A172 (cell line): ENCODE measurements around the gene KLF12. TPM values are rescaled to one million over a fixed set of nuclear protein-coding genes. Genes with fewer than 3 reads are reported as not detected.

Experiments
- DNase-seq: peaks from one replicate; pipeline ENCODE4 v3.0.0-alpha.2; 2015; ENCODE audit warnings: low spot score
- total RNA-seq: library from RNA; depleted of rRNA; stranded (reverse); fragments of >200 nt; shearing (Covaris generic); gene quantifications from 2 replicates; pipeline ENCODE4 v1.2.3, GENCODE V29; 2014; rRNA removed

KLF12 gene
- total RNA-seq: 5.5 and 6.8 TPM in 2 replicates

- peak; percentile 89 for DNase-seq
Measured at GRCh38 chr13:74134221-74134776, at the start of gene KLF12. Gene KLF12, minus strand, starts transcription at chr13:74134404.

GRCh38 chr13:74182491-74182890, 48.3 kb upstream of the KLF12 start:
- DNase-seq: no peak

GRCh38 chr13:74174810-74175209, 40.6 kb upstream of the KLF12 start:
- DNase-seq: no peak

- DNase-seq: no peak
Measured at GRCh38 chr13:74173822-74174221, 39.6 kb upstream of the KLF12 start.

GRCh38 chr13:74171641-74172040, 37.4 kb upstream of the KLF12 start:
- DNase-seq: no peak

GRCh38 chr13:74169676-74170075, 35.5 kb upstream of the KLF12 start:
- no peak for DNase-seq

GRCh38 chr13:74168263-74168675, 34.1 kb upstream of the KLF12 start:
- no peak for DNase-seq

GRCh38 chr13:74166261-74167004, 32.2 kb upstream of the KLF12 start:
- no peak for DNase-seq

GRCh38 chr13:74162782-74163181, 28.6 kb upstream of the KLF12 start:
- DNase-seq: no peak

- DNase-seq: no peak
Measured at GRCh38 chr13:74162135-74162534, 27.9 kb upstream of the KLF12 start.

GRCh38 chr13:74158571-74159352, 24.6 kb upstream of the KLF12 start:
- no peak for DNase-seq

GRCh38 chr13:74158028-74158427, 23.8 kb upstream of the KLF12 start:
- no peak for DNase-seq

GRCh38 chr13:74154981-74155380, 20.8 kb upstream of the KLF12 start:
- no peak for DNase-seq

- no peak for DNase-seq
Measured at GRCh38 chr13:74153316-74153715, 19.1 kb upstream of the KLF12 start.

- no peak for DNase-seq
Measured at GRCh38 chr13:74151859-74152258, 17.7 kb upstream of the KLF12 start.

- DNase-seq: no peak
Measured at GRCh38 chr13:74148352-74148751, 14.1 kb upstream of the KLF12 start.

GRCh38 chr13:74145249-74145975, 11.2 kb upstream of the KLF12 start:
- no peak for DNase-seq

- no peak for DNase-seq
Measured at GRCh38 chr13:74144269-74144668, 10.1 kb upstream of the KLF12 start.

- DNase-seq: no peak
Measured at GRCh38 chr13:74142257-74142656, 8.1 kb upstream of the KLF12 start.

GRCh38 chr13:74138241-74138640, 4.0 kb upstream of the KLF12 start:
- no peak for DNase-seq

GRCh38 chr13:74136084-74136658, 2.0 kb upstream of the KLF12 start:
- DNase-seq: peak; percentile 36
